GM12872 (cell line): ENCODE measurements around the gene JPH3.

Experiments
- CTCF ChIP-seq: IDR thresholded peaks from 3 replicates; pipeline ENCODE4 v1.5.1; 2011; ENCODE audit warnings: low read depth, mild to moderate bottlenecking, low read length, moderate library complexity; ENCODE audit not compliant: insufficient read depth

Gene JPH3

DNA sequence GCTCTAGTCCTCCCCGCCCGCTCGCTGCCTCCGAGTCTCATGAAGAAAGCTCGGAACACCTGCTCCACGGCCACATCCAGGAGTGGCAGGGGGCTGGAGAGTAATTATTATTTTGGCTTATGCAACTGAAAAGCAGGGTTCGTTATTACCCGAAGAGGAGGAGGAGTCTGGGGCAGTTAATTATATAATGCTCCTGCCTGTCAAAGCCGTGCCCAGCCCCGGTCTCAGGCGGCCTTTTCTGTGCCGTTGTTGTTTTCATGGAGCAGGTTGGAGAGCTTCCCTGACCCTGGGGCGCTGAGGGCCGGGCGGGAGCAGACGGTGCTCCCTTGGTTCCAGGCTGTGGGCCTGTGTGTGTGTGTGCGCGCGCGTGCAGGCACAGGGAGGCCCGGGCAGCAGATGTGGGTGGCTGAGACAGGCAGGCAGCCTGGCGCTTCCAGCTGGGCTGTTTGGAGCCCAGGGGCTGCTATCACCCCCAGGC lies 2.4 kb downstream of the JPH3 start:
- no peak for TF ChIP-seq CTCF

DNA sequence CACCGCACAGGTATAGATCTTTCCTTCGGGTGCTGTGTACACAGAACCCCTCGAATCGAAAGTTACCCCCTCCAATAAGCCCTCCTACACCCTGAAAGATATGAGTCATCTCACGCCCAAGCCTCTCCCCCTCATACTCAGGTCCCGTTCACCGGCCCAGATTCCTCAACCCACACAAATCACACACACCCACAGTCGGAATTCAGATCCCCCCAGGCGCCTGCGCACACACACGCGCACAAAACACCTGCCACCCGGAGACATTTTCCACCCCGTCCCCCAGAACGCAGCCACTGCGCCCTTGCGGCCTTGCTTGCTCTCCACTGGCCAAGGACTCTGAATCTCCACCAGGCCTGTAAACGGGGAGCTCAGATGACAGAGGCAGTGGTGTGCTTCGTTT lies 4.9 kb downstream of the JPH3 start:
- no peak for TF ChIP-seq CTCF

DNA sequence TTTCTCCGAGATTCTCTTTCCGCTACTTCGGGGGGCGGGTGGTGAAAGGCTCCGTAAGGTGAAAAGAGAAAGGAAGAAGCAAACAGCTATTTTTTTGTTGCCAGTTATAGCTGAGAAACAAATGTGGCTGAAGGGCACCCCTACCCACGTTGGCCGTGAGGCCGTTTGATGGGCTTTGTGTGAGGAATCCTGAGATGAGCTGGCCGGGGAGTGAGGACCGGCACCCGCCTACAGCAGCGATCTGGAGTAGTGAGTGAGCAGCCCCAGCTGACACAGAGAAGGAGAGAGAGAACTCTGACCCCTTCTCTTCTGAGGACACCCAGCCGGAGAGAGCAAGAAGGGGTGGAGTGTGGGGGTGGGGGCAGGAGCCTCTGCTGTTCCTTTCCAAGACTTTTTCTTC lies 5.6 kb downstream of the JPH3 start:
- TF ChIP-seq CTCF, result no peak

- no peak for TF ChIP-seq CTCF
These were observed 6.2 kb downstream of the JPH3 start for GRCh38 chr16:87608400-87608985.

- TF ChIP-seq CTCF, result no peak
These were observed 7.7 kb downstream of the JPH3 start for GRCh38 chr16:87610026-87610425.

- TF ChIP-seq CTCF, result no peak
These were observed 9.1 kb downstream of the JPH3 start for GRCh38 chr16:87611456-87611855.

DNA sequence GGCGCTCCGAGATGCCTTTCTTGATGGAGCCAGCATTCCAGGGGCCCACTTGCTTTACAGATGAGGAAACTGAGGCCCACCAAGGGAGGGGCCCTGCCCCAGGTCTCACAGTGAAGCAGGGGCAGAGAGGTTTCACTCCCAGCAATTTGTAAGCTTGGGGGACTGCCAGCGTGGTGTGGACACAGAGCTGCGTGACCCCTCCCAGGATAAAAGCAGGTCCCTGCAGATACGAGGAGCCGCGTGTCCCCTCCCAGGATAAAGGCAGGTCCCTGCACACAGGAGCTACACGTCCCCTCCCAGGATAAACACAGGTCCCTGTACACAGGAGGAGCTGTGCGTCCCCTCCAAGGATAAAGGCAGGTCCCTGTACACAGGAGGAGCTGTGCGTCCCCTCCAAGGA lies 11.7 kb downstream of the JPH3 start:
- TF ChIP-seq CTCF, result no peak
